HK-2 (cell line): ENCODE results near the gene ETFDH.
"Not testable (repeated sequence)": the region's sequence is repeated elsewhere in the genome, so short reads cannot be mapped to it uniquely, and the experiment has no call there.

Experiments
- DNase-seq: peaks from one replicate; pipeline ENCODE4 v3.0.0-alpha.2; 2018; ENCODE audit not compliant: unreplicated experiment

ETFDH gene

DNA sequence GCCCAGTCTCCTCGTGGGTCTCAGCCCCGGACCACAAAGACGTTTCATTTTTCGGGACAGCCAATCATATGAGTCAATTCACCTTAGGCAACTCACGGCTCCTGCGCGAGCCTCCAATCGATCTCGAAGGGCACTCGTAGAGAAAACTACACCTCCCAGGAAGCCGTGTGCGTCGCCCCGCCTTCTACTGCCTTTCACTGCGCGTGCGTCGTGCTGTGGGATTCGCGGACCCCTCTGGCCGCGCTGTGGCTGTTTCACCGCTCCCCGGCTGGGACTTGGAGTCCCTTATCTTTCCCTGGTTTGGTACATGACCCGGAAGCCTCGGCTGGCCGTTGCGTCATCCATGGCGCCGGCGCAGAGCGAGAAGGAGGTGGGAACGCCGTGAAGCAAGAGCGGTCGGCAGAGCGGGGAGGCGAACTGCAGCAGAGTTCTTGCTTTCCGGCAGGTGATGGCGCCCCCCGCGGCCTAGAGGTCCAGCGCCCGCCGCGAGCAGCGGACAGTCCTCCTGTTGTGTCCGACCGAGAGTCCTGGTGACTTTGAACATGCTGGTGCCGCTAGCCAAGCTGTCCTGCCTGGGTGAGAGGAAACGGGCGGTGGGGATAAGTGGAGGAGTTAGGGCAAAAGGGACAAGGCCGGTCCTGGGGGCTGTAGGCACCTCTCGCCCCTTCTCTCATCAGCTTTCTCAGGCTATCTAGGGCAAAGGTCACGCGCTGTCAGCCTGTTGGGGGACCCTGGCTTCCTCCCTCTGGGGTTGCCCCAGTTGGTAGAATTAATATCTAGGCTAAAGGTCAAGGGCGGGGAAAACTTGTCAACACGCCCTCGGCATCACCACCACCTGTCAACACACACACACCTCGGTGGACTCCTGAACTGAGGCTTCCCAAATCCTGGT, at the start of gene ETFDH:
TSS of gene ETFDH (plus strand) at position 382 of the 892 bp plus-strand sequence. CDS start at position 543, 161 bp downstream.
- peak; percentile 99 for DNase-seq

GRCh38 chr4:158624889-158625478, 47.1 kb upstream of the ETFDH start:
- no peak for DNase-seq

- no peak for DNase-seq
These were observed 46.6 kb upstream of the ETFDH start for GRCh38 chr4:158625544-158625943.

GRCh38 chr4:158630893-158631292, 41.2 kb upstream of the ETFDH start:
- DNase-seq, result no peak

DNA sequence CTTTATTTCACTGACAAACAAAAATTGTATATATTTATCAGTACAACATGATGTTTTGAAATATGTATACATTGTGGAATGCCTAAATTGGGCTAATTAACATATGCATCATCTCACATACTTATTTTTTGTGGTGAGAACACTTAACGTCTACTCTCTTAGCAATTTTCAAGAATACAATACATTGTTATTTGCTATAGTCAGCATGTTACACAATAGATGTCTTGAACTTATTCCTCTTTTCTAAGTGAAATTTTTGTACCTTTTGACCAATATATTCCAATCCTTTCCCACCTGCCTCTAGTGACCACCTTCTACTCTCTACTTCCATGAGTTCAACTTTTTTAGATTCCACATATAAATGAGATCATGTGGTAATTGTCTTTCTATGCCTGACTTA, 35.5 kb upstream of the ETFDH start:
- DNase-seq, result no peak

GRCh38 chr4:158644356-158644755, 27.7 kb upstream of the ETFDH start:
- no peak for DNase-seq

DNA sequence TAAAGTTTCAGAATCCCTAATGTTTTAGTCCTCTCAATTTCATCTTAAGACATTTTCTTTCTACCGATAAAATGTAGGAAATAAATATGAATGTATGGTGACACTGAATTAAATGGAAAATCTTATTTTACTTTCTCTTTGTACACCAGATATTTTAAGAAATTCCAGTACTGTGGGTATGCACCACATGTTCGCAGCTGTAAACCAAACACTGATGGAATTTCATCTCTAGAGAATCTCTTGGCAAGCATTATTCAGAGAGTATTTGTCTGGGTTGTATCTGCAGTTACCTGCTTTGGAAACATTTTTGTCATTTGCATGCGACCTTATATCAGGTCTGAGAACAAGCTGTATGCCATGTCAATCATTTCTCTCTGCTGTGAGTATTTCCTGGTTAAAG, 27.3 kb upstream of the ETFDH start:
- DNase-seq, result no peak

DNA sequence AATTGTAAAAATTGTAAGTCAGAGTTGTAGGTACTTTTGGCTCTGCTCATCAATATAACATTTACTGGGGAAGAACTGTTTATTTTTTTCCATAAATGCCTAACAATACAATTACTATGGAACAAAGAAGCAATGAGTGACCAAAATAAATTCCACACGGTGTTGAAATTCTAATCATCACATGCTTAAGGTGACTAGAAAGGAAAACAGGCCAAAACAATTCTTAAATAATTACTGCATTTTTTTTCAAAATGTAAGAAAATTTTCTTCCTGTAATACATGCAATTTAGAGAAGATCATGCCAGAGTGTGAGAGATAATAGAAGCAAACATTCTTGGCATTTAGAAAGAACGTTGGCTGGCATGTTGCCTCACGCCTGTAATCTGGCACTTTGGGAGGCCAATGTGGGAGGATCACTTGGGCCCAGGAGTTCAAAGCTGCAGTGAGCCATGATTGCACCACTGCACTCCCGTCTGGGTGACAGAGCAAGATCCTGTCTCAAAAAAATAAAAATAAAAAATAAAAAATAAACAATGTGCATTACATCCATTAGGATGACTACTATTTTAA, 22.9 kb upstream of the ETFDH start:
- no peak for DNase-seq

- DNase-seq, result no peak
These were observed 19.2 kb upstream of the ETFDH start for GRCh38 chr4:158652920-158653319.

- no peak for DNase-seq
These were observed 15.7 kb upstream of the ETFDH start for GRCh38 chr4:158656439-158656838.

- no peak for DNase-seq
These were observed 14.8 kb upstream of the ETFDH start for GRCh38 chr4:158657291-158657690.

GRCh38 chr4:158663255-158663654, 8.8 kb upstream of the ETFDH start:
- not testable (repeated sequence) for DNase-seq

GRCh38 chr4:158663707-158664625, 8.1 kb upstream of the ETFDH start:
- DNase-seq, result not testable (repeated sequence)

- no peak for DNase-seq
These were observed 7.3 kb upstream of the ETFDH start for GRCh38 chr4:158664806-158665205.

- DNase-seq, result no peak
These were observed 5.2 kb upstream of the ETFDH start for GRCh38 chr4:158666892-158667291.

DNA sequence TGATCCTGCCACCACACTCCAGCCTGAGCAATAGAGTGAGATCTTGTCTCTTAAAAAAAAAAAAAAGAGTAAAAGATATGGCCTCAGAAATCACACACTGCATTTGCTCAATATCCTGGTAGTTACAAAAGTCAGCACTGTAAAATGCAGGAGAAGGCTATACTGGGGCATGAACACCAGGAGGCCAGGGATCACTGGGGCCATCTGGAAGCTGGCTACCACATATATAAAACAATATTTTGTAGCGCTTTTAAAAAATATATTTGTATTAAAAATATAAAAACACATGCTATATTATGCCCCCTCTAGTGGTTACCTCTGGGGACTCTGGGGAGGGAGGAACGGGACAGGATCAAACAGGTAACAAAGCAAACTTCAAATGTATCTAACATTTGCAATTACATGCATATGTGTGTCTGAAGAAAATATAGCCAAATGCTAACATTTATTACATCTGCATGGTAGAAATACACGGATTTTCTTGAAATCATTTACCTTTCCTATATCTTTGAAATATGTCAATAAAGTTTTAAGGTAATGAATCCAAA, 4.4 kb upstream of the ETFDH start:
- DNase-seq, result peak; percentile 14

DNA sequence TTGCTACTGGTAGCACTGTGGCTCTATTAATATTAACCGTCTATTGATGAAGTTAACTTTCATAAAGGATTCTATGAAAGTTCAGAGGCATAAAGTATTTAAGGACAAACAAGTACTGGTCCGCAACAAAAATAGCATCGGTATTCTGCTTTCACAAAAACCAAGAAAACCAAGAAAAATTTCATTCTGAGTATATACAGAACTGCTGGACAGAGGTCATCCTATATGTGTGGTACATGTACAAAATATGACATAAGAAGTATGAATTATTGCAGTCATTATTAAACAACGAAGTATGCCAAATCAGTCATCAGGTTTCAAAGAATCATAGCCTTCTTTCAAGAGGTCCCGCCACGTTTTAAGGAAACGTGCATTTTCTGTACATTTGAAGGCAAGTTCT, 2.8 kb upstream of the ETFDH start:
- no peak for DNase-seq

DNA sequence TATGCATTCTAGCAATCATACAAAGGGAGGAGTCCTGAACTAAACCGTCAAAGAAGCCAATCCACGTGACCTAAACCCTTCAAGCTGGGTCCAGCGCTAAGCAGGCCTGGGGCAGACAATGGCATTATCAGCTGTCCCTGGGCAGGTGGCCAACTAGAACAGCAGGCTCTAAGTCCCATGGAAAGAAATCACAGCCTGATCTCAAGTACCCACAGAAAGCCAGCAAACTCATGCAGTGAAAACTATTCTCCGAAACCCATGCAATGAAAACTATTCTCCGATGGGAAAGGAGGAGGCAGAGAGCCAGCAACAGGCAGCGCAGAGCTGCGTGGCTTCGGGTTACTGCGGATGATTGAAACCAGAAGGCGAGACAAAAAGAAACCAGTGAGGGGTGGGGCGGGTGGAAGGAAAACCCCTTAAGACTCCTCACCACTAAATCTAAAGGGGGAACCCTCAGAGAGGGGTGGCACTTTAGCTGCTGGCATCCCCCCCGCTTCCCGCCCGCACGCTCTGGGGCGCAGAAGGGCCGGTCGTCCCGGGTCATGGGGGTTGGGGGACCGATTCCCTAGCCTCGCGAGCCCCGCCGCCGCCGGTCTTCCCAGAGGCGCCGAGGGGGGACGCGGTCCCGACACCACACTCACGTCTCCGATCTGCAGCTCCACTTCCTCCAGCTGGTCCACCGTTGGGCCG, 976 bp upstream of the ETFDH start:
- DNase-seq, result peak; percentile 64

- no peak for DNase-seq
These were observed 506 bp upstream of the ETFDH start, which contains the start of gene C4orf46 for GRCh38 chr4:158671665-158671914. Gene C4orf46 (minus strand): TSS chr4:158671887. CDS start chr4:158671801, 86 bp downstream.

- DNase-seq, result no peak
These were observed 1.5 kb downstream of the ETFDH start for GRCh38 chr4:158673633-158674032.

- DNase-seq, result no peak
These were observed 4.0 kb downstream of the ETFDH start for GRCh38 chr4:158676076-158676475.
